NOMO-1 treated with dmso at 0.1 percent for 144 hours (cell line): Measurements from ENCODE around the gene SPG21.

Experiments
- DNase-seq: peaks from one replicate; lab custom pipeline; 2025; ENCODE audit not compliant: unreplicated experiment; lab: John Stamatoyannopoulos, UW

SPG21 gene

DNA sequence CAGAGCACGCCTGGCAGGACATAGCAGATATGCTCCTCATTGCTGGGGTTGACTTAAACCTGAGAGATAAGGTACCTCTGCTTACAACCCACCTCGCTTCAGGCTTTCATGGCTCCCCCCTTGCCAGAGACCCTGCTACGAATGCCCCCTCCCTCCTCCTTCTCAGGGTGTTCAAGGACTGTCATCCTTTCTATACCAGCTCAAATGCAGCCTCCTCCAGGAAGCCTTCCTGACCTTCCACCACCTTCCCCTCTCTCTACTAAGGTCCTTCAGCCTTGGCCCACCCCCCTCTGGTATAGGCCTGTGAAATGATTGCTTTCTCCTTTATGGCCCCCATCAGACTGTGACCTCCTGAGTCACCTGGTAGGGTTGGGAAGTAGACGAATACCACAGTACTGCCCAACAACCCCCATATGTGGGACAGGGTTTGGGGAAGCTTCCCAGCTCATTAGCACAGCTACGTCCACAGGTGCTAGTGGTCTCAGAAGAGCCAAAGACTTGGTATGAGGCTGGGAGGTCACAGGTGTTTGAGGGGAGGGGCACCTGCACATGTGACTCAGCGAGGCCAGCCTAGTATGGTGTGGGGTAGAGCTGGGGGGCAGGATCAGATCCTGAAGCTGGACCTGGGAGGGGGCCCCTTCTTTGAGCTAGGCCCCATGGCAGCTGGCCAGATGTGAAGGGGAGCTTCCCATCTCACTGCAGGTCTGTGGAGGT lies 46.0 kb downstream of the SPG21 start:
- no peak for DNase-seq

DNA sequence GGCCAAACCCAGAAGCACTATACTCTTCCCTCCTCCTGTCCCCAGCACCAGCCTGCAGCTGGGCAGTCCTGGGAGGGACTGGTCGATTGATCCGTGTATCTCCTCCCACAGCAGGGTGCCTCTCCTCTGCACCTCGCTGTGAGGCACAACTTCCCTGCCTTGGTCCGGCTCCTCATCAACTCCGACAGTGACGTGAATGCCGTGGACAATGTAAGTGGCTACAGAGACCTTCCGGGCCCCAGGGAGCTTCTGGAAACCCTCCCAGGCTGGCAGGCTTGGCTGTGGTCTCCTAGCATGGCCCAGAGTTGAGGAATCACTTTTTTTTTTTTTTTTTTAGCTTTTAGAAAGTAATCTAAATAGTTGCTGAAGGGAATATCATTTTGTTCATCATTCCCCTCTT lies 47.4 kb downstream of the SPG21 start:
- no peak for DNase-seq

DNA sequence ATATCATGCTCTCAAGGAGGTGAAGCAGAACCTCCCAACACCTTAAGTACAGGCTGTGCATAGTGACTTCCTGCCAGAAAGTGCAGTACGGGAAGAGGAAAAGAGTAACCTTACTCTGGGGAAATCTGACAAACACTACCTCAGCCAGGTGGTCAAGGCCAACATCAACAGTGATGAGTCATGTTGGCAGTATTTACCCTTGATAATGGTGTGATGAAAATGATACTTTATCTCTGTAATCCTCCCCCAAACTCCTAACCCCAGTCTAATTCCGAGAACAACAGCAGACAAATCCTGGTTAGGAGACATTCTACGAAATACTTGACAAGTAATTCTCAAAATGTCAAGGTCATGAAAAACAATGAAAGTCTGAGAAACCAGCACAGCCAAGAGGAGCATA lies 51.5 kb downstream of the SPG21 start:
- no peak for DNase-seq

DNA sequence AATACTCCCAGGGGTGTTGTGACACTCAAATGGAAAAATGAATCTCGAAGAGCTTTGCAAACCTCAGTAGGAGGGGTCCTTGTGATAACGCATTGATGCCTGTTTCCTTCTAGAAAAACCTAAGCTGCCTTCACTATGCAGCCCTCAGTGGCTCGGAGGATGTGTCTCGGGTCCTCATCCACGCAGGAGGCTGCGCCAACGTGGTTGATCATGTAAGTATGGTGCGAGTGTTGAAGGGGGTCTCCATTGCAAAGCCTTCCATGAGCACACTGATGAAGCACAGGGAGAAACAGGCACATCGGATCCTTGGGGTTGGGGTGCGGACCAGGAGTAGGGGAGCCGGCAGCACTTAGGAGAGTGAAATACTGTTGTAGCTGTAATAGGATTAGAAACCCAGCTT lies 55.7 kb downstream of the SPG21 start:
- DNase-seq = no peak

DNA sequence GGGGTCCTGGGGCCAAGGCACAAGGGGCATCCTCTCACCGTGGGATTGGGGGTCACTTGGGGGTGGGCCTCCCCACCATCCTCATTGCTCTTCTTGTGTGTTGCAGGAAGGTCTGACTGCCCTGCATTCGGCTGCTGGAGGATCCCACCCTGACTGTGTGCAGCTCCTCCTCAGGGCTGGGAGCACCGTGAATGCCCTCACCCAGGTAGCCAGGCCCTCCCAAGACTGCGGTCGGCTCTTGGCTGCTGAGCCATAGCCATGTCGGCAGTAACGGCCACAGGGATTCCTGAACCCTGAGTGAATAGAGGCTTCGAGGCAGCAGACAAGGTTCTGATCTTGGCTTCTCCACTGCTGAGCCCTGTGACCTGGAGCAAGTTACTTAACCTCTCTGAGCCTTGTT lies 58.3 kb downstream of the SPG21 start:
- DNase-seq = no peak

- no peak for DNase-seq
These were observed 58.8 kb downstream of the SPG21 start for GRCh38 chr15:64930778-64931371.

DNA sequence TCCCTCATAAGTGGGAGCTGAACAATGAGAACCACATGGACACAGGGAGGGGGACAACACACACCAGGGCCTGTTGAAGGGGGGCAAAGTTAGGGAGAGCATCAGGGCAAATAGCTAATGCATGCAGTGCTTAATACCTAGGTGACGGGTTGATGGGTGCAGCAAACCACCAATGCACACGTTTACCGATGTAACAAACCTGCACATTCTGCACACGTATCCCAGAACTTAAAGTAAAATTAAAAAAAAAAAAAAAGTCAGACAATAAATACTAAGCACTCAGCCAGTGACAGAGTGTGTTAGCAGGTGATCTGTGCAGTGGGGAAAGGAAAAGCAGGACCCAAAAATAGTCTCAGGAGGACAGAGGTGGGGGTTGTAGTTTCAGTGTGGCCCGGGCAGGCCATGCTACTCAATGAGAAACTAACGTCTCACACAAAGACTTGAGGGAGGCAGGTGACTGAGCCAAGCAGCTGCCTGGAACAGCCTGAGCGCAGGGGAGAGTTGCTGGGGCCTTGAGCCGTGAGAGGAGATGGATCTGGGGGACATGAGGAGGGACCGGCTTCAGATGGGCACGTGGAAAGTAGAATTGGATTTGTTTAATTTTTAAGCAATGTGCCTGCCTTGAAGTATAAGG lies 59.6 kb downstream of the SPG21 start:
- DNase-seq = no peak

DNA sequence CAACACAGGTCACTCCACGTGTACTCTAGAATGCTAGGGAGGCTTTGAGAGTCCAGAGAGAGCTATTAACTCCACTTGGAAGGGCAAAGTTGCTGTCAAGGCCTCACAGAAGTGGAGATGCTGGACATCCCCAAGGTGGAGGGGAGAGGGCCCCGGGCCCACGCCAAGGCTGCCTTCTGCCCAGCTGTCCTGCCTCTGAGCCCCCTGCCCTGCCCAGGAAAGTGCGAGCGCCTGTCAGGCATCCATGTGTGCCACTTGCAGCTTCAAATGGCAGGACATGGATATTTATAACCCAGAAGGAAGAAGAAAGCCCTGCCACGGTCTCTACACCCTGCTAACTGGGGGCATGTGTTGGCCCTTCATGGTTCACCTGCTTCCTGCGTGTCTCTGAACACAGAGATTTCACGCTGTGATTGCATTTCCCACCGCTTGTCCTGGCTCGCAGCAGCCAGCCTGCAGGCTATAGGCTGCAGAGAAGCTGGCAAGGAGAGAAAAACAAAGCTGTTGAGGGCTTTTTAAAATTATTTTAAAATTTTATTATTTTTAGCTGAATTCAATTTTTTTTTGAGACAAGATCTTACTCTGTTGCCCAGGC lies 61.0 kb downstream of the SPG21 start:
- DNase-seq = no peak

DNA sequence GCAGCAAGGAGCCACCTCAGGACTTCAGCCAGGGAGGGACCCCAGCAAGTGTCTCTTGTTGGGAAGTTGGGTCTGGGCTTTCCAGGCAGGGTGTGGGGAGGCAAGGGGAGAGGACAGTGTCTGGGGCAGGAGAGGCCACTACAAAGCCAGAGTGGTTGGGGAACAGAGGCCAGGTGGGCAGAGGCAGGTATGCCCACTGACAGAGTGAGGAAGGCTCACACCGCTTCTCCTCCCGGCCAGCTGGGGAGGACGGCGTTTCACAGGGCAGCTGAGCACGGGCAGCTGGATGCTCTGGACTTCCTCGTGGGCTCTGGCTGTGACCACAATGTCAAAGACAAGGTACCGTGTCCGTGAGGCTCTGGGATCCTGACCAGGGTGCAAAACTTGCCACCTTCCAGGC lies 63.1 kb downstream of the SPG21 start:
- DNase-seq = no peak

- DNase-seq = no peak
These were observed 64.1 kb downstream of the SPG21 start for GRCh38 chr15:64925335-64926330.

DNA sequence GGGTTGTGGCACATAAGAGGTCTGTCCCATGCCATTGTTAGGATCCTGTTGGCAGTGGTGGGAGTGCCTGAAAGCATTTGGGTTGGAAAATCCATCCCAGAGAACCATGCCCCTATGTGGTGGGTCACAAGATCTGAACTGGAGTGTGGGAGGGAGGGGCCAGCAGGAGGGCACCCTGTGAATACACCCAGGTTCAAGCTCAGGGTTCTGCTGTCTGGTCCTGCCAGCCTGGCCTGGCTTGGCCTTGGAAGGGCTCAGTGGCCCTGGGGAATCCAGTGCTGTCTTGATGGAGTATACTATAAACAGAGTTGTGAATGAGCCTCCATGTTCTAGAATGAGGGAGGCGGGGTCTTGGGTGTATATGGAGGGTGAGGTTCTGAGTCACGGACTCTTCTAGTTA lies 66.2 kb downstream of the SPG21 start:
- no peak for DNase-seq

DNA sequence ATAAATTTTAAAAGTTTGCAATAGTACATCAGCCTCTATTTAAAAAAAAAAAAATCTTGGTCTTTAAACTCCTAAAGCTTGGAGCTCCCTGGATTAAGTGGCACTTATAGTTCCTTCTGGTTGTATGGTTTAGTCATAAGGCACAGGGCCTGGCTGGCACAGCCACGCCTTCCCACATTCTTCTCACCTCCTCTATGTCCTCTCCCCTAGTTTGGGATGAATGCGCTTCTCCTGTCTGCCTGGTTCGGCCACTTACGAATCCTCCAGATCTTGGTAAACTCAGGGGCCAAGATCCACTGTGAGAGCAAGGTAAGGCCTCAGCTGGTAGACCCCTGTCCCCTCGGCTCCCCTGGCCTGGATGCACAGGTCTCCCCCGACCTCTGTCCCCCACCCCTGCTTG lies 68.0 kb downstream of the SPG21 start:
- DNase-seq = no peak

GRCh38 chr15:64919721-64920120 lies 70.0 kb downstream of the SPG21 start:
- DNase-seq = no peak

DNA sequence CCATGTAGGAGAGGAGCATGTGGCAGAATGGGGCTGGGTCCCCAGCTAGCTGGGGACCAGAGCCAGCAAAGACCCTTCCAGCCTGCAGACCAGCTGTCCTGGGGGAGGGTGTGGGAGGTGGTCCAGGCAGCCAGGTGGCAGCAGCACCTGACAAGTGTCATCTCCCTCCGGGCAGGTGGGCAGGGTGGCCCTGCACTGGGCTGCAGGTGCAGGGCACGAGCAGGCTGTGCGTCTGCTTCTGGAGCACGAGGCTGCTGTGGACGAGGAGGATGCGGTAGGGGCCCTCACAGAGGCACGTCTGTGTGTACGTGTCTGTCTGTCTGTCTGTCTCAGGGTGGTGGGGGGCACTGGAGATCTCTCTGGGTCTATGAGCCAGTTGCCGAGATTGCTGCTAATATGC lies 72.5 kb downstream of the SPG21 start:
- DNase-seq = no peak

- no peak for DNase-seq
These were observed 73.3 kb downstream of the SPG21 start for GRCh38 chr15:64916365-64916764.

DNA sequence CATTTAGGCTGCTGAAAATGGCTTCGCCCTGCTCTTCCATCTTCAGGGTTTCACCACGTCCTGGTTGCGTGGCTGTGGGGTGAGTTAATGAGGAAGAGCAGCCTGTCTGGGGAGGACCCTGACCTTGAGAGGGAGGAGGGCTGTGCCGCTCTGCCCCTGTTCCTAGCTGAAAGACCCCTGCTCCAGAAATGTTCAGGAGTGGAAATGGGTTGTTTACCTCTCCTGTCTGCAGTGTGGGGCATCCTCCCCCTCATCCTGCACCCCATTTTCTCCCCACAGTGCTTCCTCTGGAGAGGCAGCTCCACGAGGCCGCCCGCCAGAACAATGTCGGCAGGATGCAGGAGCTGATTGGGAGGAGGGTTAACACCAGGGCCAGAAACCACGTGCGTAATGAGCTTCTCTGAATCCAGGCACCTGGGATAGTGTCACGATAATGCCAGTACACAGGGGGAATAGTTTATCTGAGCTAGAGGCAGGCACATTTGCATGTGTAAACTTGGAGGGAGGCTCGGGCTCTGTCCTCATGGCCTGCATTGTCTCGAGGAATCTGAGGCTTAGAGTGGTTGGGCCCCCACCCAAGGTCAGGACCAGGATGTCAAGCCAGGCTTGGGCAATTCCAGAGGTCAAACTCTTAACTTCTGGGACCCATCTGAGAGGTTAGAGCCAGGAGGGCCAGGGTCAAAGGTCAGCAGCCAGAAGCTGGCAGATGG lies 74.0 kb downstream of the SPG21 start:
- no peak for DNase-seq
